GM18502 (cell line): Measurements from ENCODE around the gene WNK1.
A peak's percentile ranks its signal among the peaks of the same experiment; 100 is the strongest.
"Not testable (repeated sequence)": the region's sequence is repeated elsewhere in the genome, so short reads cannot be mapped to it uniquely, and the experiment has no call there.

Experiments used
- ATAC-seq: cut with Tn5 transposase; IDR thresholded peaks from one replicate; pipeline ENCODE4 v1.9.1; 2021; ENCODE audit warnings: mild to moderate bottlenecking; ENCODE audit not compliant: unreplicated experiment, poor library complexity

Gene WNK1

GRCh38 chr12:810116-810515 is 57.7 kb downstream of the WNK1 start:
- no peak for ATAC-seq

DNA sequence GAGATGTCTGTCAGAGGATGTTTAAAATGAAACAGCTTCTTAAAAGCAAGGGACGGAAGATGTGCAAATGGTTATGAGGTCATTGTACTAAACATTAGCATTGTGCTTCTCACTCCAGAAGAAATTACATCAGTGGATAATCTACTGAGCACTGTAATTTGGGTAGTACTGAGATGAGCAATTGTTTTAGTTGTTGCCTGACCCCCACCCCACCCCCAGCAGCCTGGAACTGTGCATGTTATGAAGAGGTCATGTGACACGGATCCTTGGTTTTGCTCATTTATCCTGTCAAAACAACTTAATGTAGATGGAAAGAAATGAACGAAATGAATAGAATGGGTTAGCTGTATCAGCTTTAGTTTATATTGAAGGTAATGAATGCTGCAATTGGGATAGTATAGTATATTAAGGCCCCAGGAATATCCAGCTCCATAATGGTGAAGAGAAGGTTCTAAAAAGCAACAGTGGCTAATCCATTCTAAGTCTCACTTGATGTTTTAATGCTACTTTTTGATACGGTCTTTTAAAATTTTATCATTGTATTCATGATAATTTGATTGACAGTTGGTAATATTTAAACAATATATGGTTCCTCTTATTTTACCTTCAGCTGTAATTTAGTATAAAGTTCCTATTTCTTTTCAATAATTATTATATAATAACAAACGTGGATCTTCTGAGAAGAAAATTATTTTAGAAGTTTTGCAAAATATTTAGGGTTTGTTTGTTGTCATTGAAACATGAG is 58.5 kb downstream of the WNK1 start:
- ATAC-seq, result peak; percentile 67

DNA sequence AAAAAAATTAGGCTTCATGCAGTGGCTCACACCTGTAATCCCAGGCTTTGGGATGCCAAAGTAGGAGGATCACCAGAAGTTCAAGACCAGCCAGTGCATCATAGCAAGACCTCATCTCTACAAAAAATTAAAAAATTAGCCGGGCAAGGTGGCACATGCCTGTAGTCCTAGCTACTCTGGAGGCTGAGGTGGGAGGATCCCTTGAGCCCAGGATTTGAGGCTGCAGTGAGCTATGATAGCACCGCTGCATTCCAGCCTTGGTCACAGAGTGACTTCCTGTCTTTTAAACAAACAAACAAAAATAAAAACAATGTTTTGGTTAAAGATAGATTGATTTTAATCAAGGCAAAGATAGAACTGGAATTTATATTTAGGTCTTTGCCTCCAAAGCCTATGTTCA is 60.6 kb downstream of the WNK1 start:
- ATAC-seq, result no peak

GRCh38 chr12:817456-817855 is 65.1 kb downstream of the WNK1 start:
- ATAC-seq, result not testable (repeated sequence)

DNA sequence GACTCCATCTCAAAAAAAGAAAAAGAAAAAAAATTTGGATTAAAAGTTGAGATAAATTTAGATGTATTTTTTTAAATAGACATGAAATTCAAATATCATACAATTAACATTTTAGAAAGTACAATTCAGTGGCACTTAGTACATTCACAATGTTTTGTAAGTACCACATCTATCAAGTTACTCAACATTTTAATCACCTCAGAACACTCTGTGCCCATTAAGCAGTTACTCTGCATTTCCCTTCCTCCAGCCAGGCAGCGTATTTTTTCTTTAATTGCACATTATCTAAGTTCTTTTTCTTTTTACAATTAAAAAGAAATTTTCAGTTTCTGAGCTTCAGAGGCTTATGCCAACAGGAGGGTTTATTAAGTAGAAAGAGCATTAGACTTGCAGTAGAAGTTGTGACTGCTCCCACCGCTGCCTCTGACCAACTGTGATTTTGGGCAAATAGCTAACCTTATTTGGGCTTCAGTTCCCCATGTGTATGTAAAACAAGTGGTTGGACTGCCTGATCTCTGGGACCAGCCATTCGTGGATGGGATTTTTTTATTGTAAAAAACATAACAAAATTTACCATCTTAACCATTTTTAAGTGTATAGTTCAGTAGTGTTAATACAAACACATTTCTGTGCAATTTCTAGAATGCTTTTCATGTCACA is 65.7 kb downstream of the WNK1 start:
- no peak for ATAC-seq

DNA sequence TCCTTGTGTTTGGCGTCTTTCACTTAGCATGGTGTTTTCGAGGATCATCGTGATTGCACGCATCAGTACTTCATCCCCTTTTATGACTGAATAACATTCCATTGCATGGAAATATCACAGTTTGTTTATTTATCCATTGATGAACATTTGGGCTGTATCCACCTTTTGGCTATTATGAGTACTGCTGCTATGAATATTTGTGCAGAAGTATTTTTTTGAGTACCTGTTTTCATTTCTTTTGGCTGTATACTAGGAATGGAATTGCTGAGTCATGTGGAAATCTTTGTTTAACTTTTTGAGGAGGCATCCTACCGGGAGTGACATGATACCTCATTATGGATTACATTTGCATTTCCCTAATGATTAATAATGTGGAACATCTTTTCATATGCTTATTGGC is 66.4 kb downstream of the WNK1 start:
- ATAC-seq, result no peak

GRCh38 chr12:820336-820735 is 68.0 kb downstream of the WNK1 start:
- ATAC-seq, result no peak

DNA sequence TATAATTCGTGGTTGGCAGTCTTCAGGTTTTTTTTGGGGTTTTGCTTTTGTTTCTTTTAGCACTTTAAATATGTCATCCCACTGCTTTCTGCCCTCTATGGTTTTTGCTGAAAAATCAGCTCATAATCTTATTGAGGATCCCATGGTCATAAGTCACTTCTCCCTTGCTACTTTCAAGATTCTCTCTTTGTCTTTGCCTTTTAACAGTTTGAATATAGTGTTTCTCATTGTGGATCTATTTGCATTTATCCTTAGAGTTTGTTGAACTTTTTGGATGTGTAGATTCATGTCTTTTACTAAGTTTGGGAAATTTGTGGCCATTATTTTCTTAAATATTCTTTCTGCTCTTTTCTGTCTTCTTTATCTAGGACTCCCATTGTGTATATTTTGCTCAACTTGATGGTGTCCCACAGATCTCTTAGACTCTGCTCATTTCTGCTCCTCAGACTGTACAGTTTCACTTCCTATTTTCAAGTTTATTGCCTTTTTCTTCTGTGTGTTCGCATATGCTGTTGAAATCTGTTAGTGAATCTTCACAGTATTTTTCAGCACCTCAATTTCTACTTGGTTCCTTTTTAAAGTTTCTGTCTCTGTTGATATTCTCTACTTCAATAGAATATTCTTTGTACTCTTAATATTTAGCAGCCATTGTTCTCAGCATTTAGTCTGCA is 70.8 kb downstream of the WNK1 start:
- ATAC-seq, result peak; percentile 83

GRCh38 chr12:826331-826730 is 74.0 kb downstream of the WNK1 start:
- no peak for ATAC-seq

- ATAC-seq, result no peak
These were observed 76.5 kb downstream of the WNK1 start for GRCh38 chr12:828726-829395.

DNA sequence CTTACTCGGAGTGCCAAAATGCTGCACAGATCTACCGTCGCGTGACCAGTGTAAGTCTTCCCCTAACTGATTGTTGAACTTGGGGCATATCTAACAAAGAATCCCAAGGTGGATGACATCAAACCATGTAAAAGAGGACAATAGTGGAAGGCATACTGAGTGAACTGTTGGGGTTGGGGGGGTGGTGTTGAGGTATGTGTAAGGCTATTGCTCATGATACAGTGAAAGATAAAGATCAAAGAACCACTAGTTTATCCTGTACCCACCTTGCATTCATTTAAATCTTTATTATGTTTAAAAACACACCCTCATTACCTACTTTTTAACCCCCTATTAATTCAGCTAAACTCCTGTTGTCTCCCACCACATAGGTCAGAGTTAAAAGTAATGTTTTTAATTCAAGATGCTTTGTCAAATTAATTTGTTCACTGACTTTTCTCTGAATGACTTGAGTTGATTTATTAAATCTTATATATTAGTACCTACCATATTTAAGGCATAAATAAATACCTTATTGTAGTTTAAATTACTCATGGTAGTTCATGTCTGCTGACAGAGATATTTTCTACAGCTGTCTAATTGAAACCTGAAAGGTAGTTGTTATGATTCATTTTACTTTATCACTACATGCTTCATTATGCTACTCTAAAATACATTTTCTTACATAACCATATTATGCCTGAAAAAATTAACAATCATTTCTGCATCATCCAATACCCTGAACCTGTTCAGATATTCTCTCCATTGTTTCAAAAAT is 77.9 kb downstream of the WNK1 start:
- ATAC-seq, result no peak

- ATAC-seq, result no peak
These were observed 83.6 kb downstream of the WNK1 start for GRCh38 chr12:835754-836518.

DNA sequence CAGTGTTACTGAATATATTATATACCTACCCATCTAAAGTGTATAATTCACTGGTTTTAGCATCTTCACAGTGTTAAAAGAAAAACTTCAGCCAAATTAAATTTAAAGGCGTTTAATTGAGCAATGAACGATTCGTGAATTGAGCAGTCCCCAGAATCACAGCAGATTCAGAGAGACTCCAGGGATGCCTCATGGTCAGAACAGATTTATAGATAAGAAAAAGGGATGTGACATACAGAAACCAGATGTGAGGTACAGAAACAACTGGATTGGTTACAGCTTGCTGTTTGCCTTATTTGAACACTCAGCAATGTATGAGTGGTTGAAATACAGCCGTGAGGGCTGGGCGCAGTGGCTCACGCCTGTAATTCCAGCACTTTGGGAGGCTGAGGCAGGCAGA is 84.6 kb downstream of the WNK1 start:
- no peak for ATAC-seq

DNA sequence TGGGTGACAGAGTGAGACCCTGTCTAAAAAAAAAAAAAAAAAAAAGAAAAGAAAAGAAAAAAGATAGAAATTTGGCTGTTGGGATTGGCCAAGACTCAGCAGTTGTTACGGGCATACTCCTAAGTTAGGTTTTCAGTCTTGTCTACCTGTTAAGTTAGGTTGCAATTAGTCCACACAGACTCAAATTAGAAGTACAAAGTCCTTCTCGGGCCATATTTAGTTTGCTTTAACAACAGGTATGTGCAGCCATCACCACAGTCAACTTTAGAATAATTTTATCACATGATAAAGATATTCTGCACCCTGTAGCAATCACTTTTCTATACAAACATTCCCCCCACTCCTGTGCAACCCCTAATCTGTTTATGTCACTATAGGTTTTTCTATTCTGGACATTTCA is 85.2 kb downstream of the WNK1 start:
- no peak for ATAC-seq

- no peak for ATAC-seq
These were observed 91.2 kb downstream of the WNK1 start for GRCh38 chr12:843609-844008.

- ATAC-seq, result no peak
These were observed 94.0 kb downstream of the WNK1 start for GRCh38 chr12:846421-846820.

GRCh38 chr12:848173-848865 is 95.9 kb downstream of the WNK1 start:
- ATAC-seq, result no peak

- no peak for ATAC-seq
These were observed 96.6 kb downstream of the WNK1 start for GRCh38 chr12:848882-849527.
